ENCODE measurements around the gene ADGRL3.

Gene ADGRL3

GRCh38 chr4:61817071-61817470 is 616.9 kb downstream of the ADGRL3 start:
- no peak for ATAC-seq
- no peak for TF ChIP-seq ZFP3 (CRISPR knock-in tag; IDR thresholded peaks at IDR 0.05)
- no peak for TF ChIP-seq RARB (CRISPR knock-in tag; IDR thresholded peaks at IDR 0.05)
- no peak for TF ChIP-seq TCF4 (CRISPR knock-in tag; IDR thresholded peaks at IDR 0.05; ENCODE audit: borderline replicate concordance)
- TF ChIP-seq OSR1 (CRISPR knock-in tag; IDR thresholded peaks at IDR 0.05): no peak
- no peak for TF ChIP-seq ESRRG (CRISPR knock-in tag; IDR thresholded peaks at IDR 0.05)
- TF ChIP-seq ISL1 (CRISPR knock-in tag; IDR thresholded peaks at IDR 0.05): no peak
- no peak for TF ChIP-seq CREB5 (CRISPR knock-in tag; IDR thresholded peaks at IDR 0.05; ENCODE audit: low read depth)
- TF ChIP-seq TSHZ2 (CRISPR knock-in tag; IDR thresholded peaks at IDR 0.05): no peak
- TF ChIP-seq BACH2 (CRISPR knock-in tag; IDR thresholded peaks at IDR 0.05; ENCODE audit: borderline replicate concordance): no peak
- no peak for TF ChIP-seq PPARA (CRISPR knock-in tag; IDR thresholded peaks at IDR 0.05; ENCODE audit: borderline replicate concordance)
- no peak for TF ChIP-seq TOX (CRISPR knock-in tag; IDR thresholded peaks at IDR 0.05; ENCODE audit: borderline replicate concordance)
- no peak for TF ChIP-seq ZNF8 (CRISPR knock-in tag; IDR thresholded peaks at IDR 0.05)

GRCh38 chr4:61820136-61820535 is 620.0 kb downstream of the ADGRL3 start:
- ATAC-seq: no peak
- no peak for TF ChIP-seq TCF4 (CRISPR knock-in tag; IDR thresholded peaks at IDR 0.05; ENCODE audit: borderline replicate concordance)
- TF ChIP-seq TSHZ2 (CRISPR knock-in tag; IDR thresholded peaks at IDR 0.05): no peak
- no peak for TF ChIP-seq POU6F1 (CRISPR knock-in tag; IDR thresholded peaks at IDR 0.05; ENCODE audit: borderline replicate concordance, low read depth)
- TF ChIP-seq CSRNP3 (CRISPR knock-in tag; IDR thresholded peaks at IDR 0.05): no peak
- no peak for TF ChIP-seq BACH2 (CRISPR knock-in tag; IDR thresholded peaks at IDR 0.05; ENCODE audit: borderline replicate concordance)
- TF ChIP-seq ZNF70 (CRISPR knock-in tag; IDR thresholded peaks at IDR 0.05): no peak
- TF ChIP-seq ESRRG (CRISPR knock-in tag; IDR thresholded peaks at IDR 0.05): no peak
- no peak for TF ChIP-seq CREB5 (CRISPR knock-in tag; IDR thresholded peaks at IDR 0.05; ENCODE audit: low read depth)
- TF ChIP-seq ISL1 (CRISPR knock-in tag; IDR thresholded peaks at IDR 0.05): no peak
- TF ChIP-seq SNAI2 (CRISPR knock-in tag; IDR thresholded peaks at IDR 0.05): no peak
- TF ChIP-seq ARNTL (CRISPR knock-in tag; IDR thresholded peaks at IDR 0.05; ENCODE audit: borderline replicate concordance, low read depth): no peak
- no peak for TF ChIP-seq GLIS3 (CRISPR knock-in tag; IDR thresholded peaks at IDR 0.05)

- TF ChIP-seq RARB (CRISPR knock-in tag; IDR thresholded peaks at IDR 0.05): no peak
- no peak for TF ChIP-seq ZC3H10 (CRISPR knock-in tag; IDR thresholded peaks at IDR 0.05)
- TF ChIP-seq ISL1 (CRISPR knock-in tag; IDR thresholded peaks at IDR 0.05): no peak
- TF ChIP-seq GLIS3 (CRISPR knock-in tag; IDR thresholded peaks at IDR 0.05): no peak
- no peak for TF ChIP-seq CREB5 (CRISPR knock-in tag; IDR thresholded peaks at IDR 0.05; ENCODE audit: low read depth)
- no peak for TF ChIP-seq TCF4 (CRISPR knock-in tag; IDR thresholded peaks at IDR 0.05; ENCODE audit: borderline replicate concordance)
- no peak for TF ChIP-seq ARNTL (CRISPR knock-in tag; IDR thresholded peaks at IDR 0.05; ENCODE audit: borderline replicate concordance, low read depth)
- TF ChIP-seq ZNF8 (CRISPR knock-in tag; IDR thresholded peaks at IDR 0.05): no peak
- TF ChIP-seq ZNF565 (CRISPR knock-in tag; conservative IDR thresholded peaks at IDR 0.05; ENCODE audit: low read depth): no peak
- TF ChIP-seq ZFP30 (CRISPR knock-in tag; IDR thresholded peaks at IDR 0.05): no peak
- no peak for TF ChIP-seq TOX (CRISPR knock-in tag; IDR thresholded peaks at IDR 0.05; ENCODE audit: borderline replicate concordance)
- no peak for TF ChIP-seq ZNF70 (CRISPR knock-in tag; IDR thresholded peaks at IDR 0.05)
- no peak for TF ChIP-seq ZFP3 (CRISPR knock-in tag; IDR thresholded peaks at IDR 0.05)
- no peak for TF ChIP-seq ESRRG (CRISPR knock-in tag; IDR thresholded peaks at IDR 0.05)
- TF ChIP-seq OSR1 (CRISPR knock-in tag; IDR thresholded peaks at IDR 0.05): no peak
- TF ChIP-seq SNAI2 (CRISPR knock-in tag; IDR thresholded peaks at IDR 0.05): no peak
- no peak for ATAC-seq
Observed at GRCh38 chr4:61824454-61824853, 624.3 kb downstream of the ADGRL3 start.
